Trophoblast cell (in vitro differentiated cells and primary cell): ENCODE results near the gene CNTN6.

Source experiments
- DNase-seq, 2 donors: peaks; one replicate each; pipeline ENCODE4 v3.0.0-alpha.2; 2016
- H2AFZ ChIP-seq: 2 replicates; pipeline ENCODE4 v1.6.1; 2013; ENCODE audit warnings: low read length, moderate library complexity, mild to moderate bottlenecking; ENCODE audit not compliant: insufficient read depth, poor library complexity
- H2AK5ac ChIP-seq: 2 replicates; pipeline ENCODE4 v1.6.1; 2013; ENCODE audit warnings: mild to moderate bottlenecking, low read length
- H2BK120ac ChIP-seq: 2 replicates; pipeline ENCODE4 v1.6.1; 2013; ENCODE audit warnings: low read length, mild to moderate bottlenecking, moderate library complexity; ENCODE audit not compliant: insufficient read depth, poor library complexity
- H2BK12ac ChIP-seq: 2 replicates; pipeline ENCODE4 v1.6.1; 2013; ENCODE audit warnings: mild to moderate bottlenecking, low read length, moderate library complexity
- H2BK5ac ChIP-seq: 2 replicates; pipeline ENCODE4 v1.6.1; 2013; ENCODE audit warnings: low read length, low read depth, moderate library complexity, mild to moderate bottlenecking; ENCODE audit not compliant: poor library complexity
- H3K14ac ChIP-seq: 2 replicates; pipeline ENCODE4 v1.6.1; 2013; ENCODE audit warnings: mild to moderate bottlenecking, low read length
- H3K18ac ChIP-seq: 2 replicates; pipeline ENCODE4 v1.6.1; 2013; ENCODE audit warnings: mild to moderate bottlenecking, low read length
- H3K23ac ChIP-seq: 2 replicates; pipeline ENCODE4 v1.6.1; 2013; ENCODE audit warnings: low read length
- H3K27ac ChIP-seq: 2 replicates; pipeline ENCODE4 v1.5.1; 2013; ENCODE audit warnings: low read depth, mild to moderate bottlenecking, inconsistent platforms, low read length, moderate library complexity
- H3K27me3 ChIP-seq: 2 replicates; pipeline ENCODE4 v1.6.1; 2013; ENCODE audit warnings: inconsistent platforms, mild to moderate bottlenecking, low read length, moderate library complexity; ENCODE audit not compliant: insufficient read depth
- H3K36me3 ChIP-seq, 2 experiments: 1 replicate in 1 of 2; 2 replicates in 1 of 2; pipeline ENCODE4 v1.6.1; 2013; ENCODE audit warnings: low read length in 2 of 2, mild to moderate bottlenecking in 2 of 2, moderate library complexity in 1 of 2; ENCODE audit not compliant: insufficient read depth in 2 of 2, control insufficient read depth in 1 of 2
- H3K4ac ChIP-seq: 2 replicates; pipeline ENCODE4 v1.6.1; 2013; ENCODE audit warnings: low read depth, mild to moderate bottlenecking, low read length, moderate library complexity
- H3K4me1 ChIP-seq, 2 experiments: 1 replicate in 1 of 2; 2 replicates in 1 of 2; pipeline ENCODE4 v1.6.1; 2013; ENCODE audit warnings: low read length in 2 of 2, mild to moderate bottlenecking in 2 of 2, moderate library complexity in 1 of 2; ENCODE audit not compliant: insufficient read depth in 2 of 2, control insufficient read depth in 1 of 2
- H3K4me2 ChIP-seq: 2 replicates; pipeline ENCODE4 v1.6.1; 2013; ENCODE audit warnings: inconsistent platforms, mild to moderate bottlenecking, low read length, moderate library complexity
- H3K4me3 ChIP-seq: 2 replicates; pipeline ENCODE4 v1.5.1; 2013; ENCODE audit warnings: mild to moderate bottlenecking, low read depth, low read length, inconsistent platforms
- H3K79me1 ChIP-seq: one replicate; pipeline ENCODE4 v1.6.1; 2013; ENCODE audit warnings: low read length
- H3K79me2 ChIP-seq: 2 replicates; pipeline ENCODE4 v1.6.1; 2013; ENCODE audit warnings: low read length, mild to moderate bottlenecking; ENCODE audit not compliant: control insufficient read depth, insufficient read depth, poor library complexity
- H3K9ac ChIP-seq: 2 replicates; pipeline ENCODE4 v1.6.1; 2013; ENCODE audit warnings: mild to moderate bottlenecking, low read length
- H3K9me3 ChIP-seq: 2 replicates; pipeline ENCODE4 v1.6.1; 2013; ENCODE audit warnings: low read depth, mild to moderate bottlenecking, control low read depth, inconsistent platforms, low read length; ENCODE audit not compliant: insufficient read depth
- H4K12ac ChIP-seq: 2 replicates; pipeline ENCODE4 v1.6.1; 2013; ENCODE audit warnings: low read depth, mild to moderate bottlenecking, low read length, moderate library complexity
- H4K8ac ChIP-seq: 2 replicates; pipeline ENCODE4 v1.6.1; 2013; ENCODE audit warnings: low read depth, mild to moderate bottlenecking, low read length, moderate library complexity
- H4K91ac ChIP-seq: one replicate; pipeline ENCODE4 v1.6.1; 2013; ENCODE audit warnings: low read depth, mild to moderate bottlenecking, low read length, moderate library complexity
- WGBS: extraction: QIAGEN DNeasy Blood & Tissue Kit; methylation state at CpG from one replicate; pipeline ENCODE4 v1.1.7; 2013; ENCODE audit warnings: missing lambda C conversion rate; ENCODE audit not compliant: insufficient read length, insufficient coverage; ENCODE audit errors: extremely low coverage; 5-methylcytosine and 5-hydroxymethylcytosine counted together

CNTN6 gene

DNA sequence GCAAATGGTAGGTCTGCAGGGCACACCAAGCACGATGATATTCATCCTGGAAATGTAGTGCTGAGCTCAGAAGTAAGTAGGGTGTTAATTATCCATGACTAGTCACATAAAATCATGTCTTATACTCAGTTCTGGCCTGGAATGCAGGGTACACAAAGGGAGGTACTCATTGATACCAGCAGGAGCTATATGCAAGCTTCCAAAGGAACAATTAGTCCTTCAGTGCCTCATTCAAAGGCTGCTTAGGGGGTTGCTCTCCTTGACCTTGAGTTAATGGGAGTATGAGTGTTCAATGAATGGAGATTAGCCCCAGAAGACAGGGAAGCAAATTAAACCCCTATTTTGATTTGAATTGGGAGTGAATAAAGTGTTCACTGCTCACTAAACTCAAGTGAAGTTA lies 38.3 kb downstream of the CNTN6 start:
- Histone ChIP-seq H3K4me1 (no peaks in the 10 kb centered on the region), H3K18ac (no peak overlapping the region), H3K9ac (no peak overlapping the region), H3K9me3 (no peaks in the 10 kb centered on the region), H3K79me1 (no peaks in the 10 kb centered on the region), H3K4me3 (no peak overlapping the region), H2BK12ac (no peak overlapping the region), H2BK120ac (no peak overlapping the region), H2AFZ (no peak overlapping the region), H3K23ac (no peak overlapping the region), H2AK5ac (no peak overlapping the region), H3K79me2 (no peaks in the 10 kb centered on the region), H2BK5ac (no peak overlapping the region), H4K12ac (no peak overlapping the region), H4K91ac (no peak overlapping the region), H3K4me2 (no peak overlapping the region), H3K36me3 (no peaks in the 10 kb centered on the region), H3K4ac (no peak overlapping the region), H3K27ac (no peak overlapping the region), H3K27me3 (no peaks in the 10 kb centered on the region), H4K8ac (no peak overlapping the region), H3K14ac (no peak overlapping the region)
- no peak for DNase-seq
- WGBS: no CpG with 5 or more reads among the region's 1 CpG

DNA sequence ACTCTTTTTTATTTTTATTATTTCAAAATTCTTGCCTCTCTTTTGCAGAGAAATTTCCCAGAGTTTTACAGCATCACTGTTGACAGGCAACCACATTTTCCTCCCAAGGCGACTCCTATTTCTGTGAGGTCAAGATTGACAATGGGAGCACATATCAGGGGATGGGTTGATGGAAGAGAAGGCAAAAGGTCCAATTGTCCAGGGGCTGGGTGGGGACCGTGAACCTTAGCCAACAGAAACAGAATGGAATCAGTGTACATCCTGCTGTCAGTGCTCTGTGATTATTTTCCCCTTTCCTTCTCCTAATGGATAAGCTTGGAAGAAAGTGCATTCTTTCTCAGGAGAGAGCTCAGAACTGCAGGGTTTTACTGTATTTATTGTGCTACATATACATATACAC lies 42.4 kb downstream of the CNTN6 start:
- no peaks in the 10 kb centered on the region for H3K27me3 ChIP-seq
- H3K4me2 ChIP-seq: no peak overlapping the region
- no peak overlapping the region for H3K4ac ChIP-seq
- no peak overlapping the region for H2BK12ac ChIP-seq
- H2BK5ac ChIP-seq: no peak overlapping the region
- no peak overlapping the region for H2AFZ ChIP-seq
- no peak overlapping the region for H2AK5ac ChIP-seq
- H3K4me1 ChIP-seq: no peaks in the 10 kb centered on the region
- no peak overlapping the region for H4K91ac ChIP-seq
- no peak overlapping the region for H3K23ac ChIP-seq
- H2BK120ac ChIP-seq: no peak overlapping the region
- no peak overlapping the region for H4K8ac ChIP-seq
- no peak overlapping the region for H3K18ac ChIP-seq
- H3K79me1 ChIP-seq: no peaks in the 10 kb centered on the region
- H3K4me3 ChIP-seq: no peak overlapping the region
- no peak overlapping the region for H4K12ac ChIP-seq
- no peaks in the 10 kb centered on the region for H3K36me3 ChIP-seq
- no peak overlapping the region for H3K9ac ChIP-seq
- WGBS: no CpG with 5 or more reads among the region's 2 CpGs
- no peak overlapping the region for H3K14ac ChIP-seq
- no peak for DNase-seq
- no peaks in the 10 kb centered on the region for H3K79me2 ChIP-seq
- H3K27ac ChIP-seq: no peak overlapping the region
- no peaks in the 10 kb centered on the region for H3K9me3 ChIP-seq

DNA sequence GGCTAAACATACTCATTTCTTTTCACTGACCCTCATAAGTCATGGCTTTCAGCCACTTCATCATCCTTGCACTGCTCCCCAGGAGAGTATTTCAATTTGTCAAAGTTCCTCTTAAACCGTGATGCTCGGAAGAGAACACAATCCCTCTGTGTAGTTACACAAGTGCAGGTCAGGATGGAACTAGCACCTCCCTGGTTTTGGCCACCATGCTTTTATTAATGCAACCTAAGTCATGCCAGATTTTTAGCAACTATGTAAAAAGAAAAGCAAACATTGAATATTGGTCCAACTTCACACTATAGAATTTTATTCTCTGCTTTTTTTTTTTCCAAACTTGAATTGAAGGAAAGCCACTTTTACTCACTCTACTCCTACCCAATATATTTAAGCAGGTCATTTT lies 45.2 kb downstream of the CNTN6 start:
- Histone ChIP-seq H2BK5ac (no peak overlapping the region), H3K9me3 (no peaks in the 10 kb centered on the region), H3K9ac (no peak overlapping the region), H3K18ac (no peak overlapping the region), H4K91ac (no peak overlapping the region), H3K27ac (no peak overlapping the region), H3K79me2 (no peaks in the 10 kb centered on the region), H3K4ac (no peak overlapping the region), H3K79me1 (no peaks in the 10 kb centered on the region), H3K36me3 (no peaks in the 10 kb centered on the region), H4K8ac (no peak overlapping the region), H2AFZ (no peak overlapping the region), H3K4me2 (no peak overlapping the region), H2BK120ac (no peak overlapping the region), H2BK12ac (no peak overlapping the region), H3K4me1 (no peaks in the 10 kb centered on the region), H4K12ac (no peak overlapping the region), H3K27me3 (no peaks in the 10 kb centered on the region), H3K23ac (no peak overlapping the region), H2AK5ac (no peak overlapping the region), H3K4me3 (no peak overlapping the region), H3K14ac (no peak overlapping the region)
- no CpG with 5 or more reads among the region's 2 CpGs for WGBS
- no peak for DNase-seq

DNA sequence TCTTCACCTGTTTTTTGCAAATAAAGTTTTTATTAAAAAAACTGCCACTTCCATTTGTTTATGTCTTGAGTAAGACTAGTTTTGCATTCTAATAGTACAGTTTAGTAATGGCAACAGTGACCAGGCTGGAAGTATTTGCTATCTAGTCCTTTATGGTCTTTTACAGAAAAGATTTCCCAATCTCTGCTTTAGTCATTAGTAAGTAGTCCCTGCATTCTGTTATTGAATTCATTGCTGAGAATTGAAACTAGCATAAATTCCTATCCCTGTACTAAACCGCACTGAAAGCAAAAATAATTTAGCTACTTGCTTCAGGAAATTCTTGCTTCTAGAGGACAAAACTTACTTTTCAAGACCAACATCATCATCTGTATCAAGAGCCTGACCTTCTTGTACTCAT lies 46.2 kb downstream of the CNTN6 start:
- H3K4me2 ChIP-seq: no peak overlapping the region
- no peaks in the 10 kb centered on the region for H3K79me2 ChIP-seq
- no peaks in the 10 kb centered on the region for H3K79me1 ChIP-seq
- H3K18ac ChIP-seq: no peak overlapping the region
- WGBS: no CpG with 5 or more reads among the region's 1 CpG
- no peak overlapping the region for H2AFZ ChIP-seq
- H3K4ac ChIP-seq: no peak overlapping the region
- H4K8ac ChIP-seq: no peak overlapping the region
- no peak overlapping the region for H3K9ac ChIP-seq
- H3K36me3 ChIP-seq: no peaks in the 10 kb centered on the region
- H2BK5ac ChIP-seq: no peak overlapping the region
- H2AK5ac ChIP-seq: no peak overlapping the region
- H3K4me3 ChIP-seq: no peak overlapping the region
- H3K14ac ChIP-seq: no peak overlapping the region
- DNase-seq: no peak
- H3K23ac ChIP-seq: no peak overlapping the region
- no peaks in the 10 kb centered on the region for H3K9me3 ChIP-seq
- H2BK12ac ChIP-seq: no peak overlapping the region
- no peak overlapping the region for H4K91ac ChIP-seq
- no peaks in the 10 kb centered on the region for H3K27me3 ChIP-seq
- no peak overlapping the region for H4K12ac ChIP-seq
- H3K27ac ChIP-seq: no peak overlapping the region
- H2BK120ac ChIP-seq: no peak overlapping the region
- no peaks in the 10 kb centered on the region for H3K4me1 ChIP-seq
